Measurements from ENCODE around the gene GPX6. TPM values are rescaled to one million over a fixed set of nuclear protein-coding genes. Genes with fewer than 3 reads are reported as not detected.

Gene GPX6, protein sequence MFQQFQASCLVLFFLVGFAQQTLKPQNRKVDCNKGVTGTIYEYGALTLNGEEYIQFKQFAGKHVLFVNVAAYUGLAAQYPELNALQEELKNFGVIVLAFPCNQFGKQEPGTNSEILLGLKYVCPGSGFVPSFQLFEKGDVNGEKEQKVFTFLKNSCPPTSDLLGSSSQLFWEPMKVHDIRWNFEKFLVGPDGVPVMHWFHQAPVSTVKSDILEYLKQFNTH
- total RNA-seq: not detected in 2 replicates

DNA sequence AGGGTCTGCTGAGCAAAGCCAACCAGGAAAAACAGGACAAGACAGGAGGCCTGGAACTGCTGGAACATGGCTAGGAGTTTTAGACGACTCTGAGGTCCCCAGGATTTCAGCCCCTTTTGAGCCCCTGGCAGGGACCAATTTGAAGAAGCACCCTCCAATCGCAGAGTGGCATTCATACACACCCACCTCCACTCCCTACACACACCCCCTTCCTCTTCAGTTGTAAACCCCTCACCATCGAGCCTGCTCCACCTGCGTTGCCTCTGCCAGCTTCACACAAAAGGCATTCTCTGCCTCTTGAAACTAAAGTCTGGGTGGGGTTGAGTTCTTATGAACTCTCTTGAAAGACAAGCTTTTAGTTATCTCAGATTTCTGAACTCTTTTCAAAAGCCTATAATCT is at the start of gene GPX6:
TSS of gene GPX6 (minus strand) at position 118 of the 400 bp plus-strand sequence. CDS start at position 68, 50 bp downstream.
- DNase-seq (ENCODE audit: low read depth): no peak
- Histone ChIP-seq H3K27me3 (ENCODE audit: control insufficient read depth, insufficient read depth, low read length) (peaks cover 12% of the 10 kb centered on the region), H3K4me3 (ENCODE audit: low read depth, low read length) (no peak within 1 kb of the TSS), H3K36me3 (ENCODE audit: control insufficient read depth, insufficient read depth, low read length) (no peaks in the 10 kb centered on the region)
- TF ChIP-seq, protein P1, sequence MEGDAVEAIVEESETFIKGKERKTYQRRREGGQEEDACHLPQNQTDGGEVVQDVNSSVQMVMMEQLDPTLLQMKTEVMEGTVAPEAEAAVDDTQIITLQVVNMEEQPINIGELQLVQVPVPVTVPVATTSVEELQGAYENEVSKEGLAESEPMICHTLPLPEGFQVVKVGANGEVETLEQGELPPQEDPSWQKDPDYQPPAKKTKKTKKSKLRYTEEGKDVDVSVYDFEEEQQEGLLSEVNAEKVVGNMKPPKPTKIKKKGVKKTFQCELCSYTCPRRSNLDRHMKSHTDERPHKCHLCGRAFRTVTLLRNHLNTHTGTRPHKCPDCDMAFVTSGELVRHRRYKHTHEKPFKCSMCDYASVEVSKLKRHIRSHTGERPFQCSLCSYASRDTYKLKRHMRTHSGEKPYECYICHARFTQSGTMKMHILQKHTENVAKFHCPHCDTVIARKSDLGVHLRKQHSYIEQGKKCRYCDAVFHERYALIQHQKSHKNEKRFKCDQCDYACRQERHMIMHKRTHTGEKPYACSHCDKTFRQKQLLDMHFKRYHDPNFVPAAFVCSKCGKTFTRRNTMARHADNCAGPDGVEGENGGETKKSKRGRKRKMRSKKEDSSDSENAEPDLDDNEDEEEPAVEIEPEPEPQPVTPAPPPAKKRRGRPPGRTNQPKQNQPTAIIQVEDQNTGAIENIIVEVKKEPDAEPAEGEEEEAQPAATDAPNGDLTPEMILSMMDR (IDR thresholded peaks at IDR 0.05; ENCODE audit: insufficient read depth, low read length, poor library complexity, severe bottlenecking): no peak

DNA sequence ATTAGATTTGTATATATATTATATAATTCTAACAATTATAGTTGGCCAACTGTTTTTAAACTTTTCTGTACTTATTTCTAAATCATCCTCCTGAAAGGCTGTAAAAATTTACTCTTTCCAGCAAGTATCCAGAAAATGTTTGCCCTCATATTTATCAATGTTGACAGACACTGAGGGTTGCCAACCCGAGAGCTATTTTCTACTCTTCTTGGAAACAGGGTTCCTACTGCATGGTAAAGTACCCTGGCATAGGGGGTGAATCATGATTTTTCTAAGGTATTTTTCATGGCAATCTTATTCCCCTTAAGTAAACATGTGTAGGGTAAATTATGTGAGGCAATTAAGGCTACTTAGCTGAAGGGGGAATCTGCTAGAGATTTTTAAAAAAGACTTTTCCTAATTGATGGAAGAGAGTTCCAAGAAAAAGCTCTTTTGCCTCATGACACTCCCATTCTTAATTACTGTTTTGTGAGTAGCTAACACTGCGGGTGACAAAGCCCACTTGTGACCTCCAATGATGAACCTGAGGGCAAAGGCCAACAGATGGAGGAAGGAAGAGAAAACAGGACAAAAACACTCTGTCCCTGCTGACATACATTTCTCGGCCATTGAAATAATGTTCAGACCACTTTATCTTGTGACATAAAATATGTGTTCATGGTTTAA is 48.0 kb upstream of the GPX6 start:
- H3K27me3 ChIP-seq (ENCODE audit: control insufficient read depth, insufficient read depth, low read length): no peaks in the 10 kb centered on the region
- TF ChIP-seq, protein P1 (IDR thresholded peaks at IDR 0.05; ENCODE audit: insufficient read depth, low read length, poor library complexity, severe bottlenecking): no peak
- no peaks in the 10 kb centered on the region for H3K36me3 ChIP-seq (ENCODE audit: control insufficient read depth, insufficient read depth, low read length)
- DNase-seq (ENCODE audit: low read depth): no peak
- H3K4me3 ChIP-seq (ENCODE audit: low read depth, low read length): no peak overlapping the region

DNA sequence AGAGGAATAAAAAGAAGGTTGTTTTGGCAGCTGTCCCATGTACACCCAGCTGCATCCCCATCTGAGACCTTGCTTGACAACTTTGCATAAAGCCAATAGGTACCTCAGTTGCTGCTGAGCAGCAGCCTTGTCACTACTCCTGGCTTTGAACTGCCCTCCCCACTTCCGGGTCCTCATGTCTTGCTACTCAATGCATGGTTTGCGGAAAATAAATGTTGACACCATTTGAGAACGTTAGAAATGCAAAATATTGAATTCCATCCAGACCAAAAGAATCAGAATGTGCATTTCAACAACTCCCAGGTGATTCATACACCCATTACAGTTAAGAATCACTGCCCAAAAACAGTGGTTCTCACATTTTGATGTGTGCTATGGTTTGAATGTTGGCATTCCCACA is 43.0 kb upstream of the GPX6 start:
- DNase-seq (ENCODE audit: low read depth): no peak
- TF ChIP-seq, protein P1 (IDR thresholded peaks at IDR 0.05; ENCODE audit: insufficient read depth, low read length, poor library complexity, severe bottlenecking): no peak
- no peaks in the 10 kb centered on the region for H3K27me3 ChIP-seq (ENCODE audit: control insufficient read depth, insufficient read depth, low read length)

DNA sequence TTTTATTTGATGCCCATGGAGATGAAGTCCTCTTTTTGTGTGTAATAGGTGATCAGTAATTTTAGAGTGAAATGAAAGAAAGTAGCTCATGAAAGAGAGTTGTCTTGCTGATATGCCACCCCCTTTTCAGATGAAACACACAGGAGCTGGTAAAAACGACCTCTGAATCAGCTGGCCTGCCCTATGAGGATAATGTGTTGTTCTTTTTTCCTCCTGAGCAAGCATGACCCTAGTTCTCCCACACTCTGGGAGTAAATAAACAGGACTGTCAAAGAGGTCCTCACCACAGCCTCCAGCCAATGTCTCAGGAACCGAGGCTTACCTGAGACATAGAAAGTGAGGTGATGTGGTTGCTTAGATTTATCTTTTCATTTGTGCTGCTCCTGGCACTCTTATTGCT is 39.5 kb upstream of the GPX6 start:
- Histone ChIP-seq H3K27me3 (ENCODE audit: control insufficient read depth, insufficient read depth, low read length) (peaks cover 2% of the 10 kb centered on the region), H3K4me3 (ENCODE audit: low read depth, low read length) (no peak overlapping the region)

More for the DNA sequence above, 43.0 kb upstream of the GPX6 start:
- Histone ChIP-seq H3K36me3 (ENCODE audit: control insufficient read depth, insufficient read depth, low read length) (no peaks in the 10 kb centered on the region), H3K4me3 (ENCODE audit: low read depth, low read length) (no peak overlapping the region)

DNA sequence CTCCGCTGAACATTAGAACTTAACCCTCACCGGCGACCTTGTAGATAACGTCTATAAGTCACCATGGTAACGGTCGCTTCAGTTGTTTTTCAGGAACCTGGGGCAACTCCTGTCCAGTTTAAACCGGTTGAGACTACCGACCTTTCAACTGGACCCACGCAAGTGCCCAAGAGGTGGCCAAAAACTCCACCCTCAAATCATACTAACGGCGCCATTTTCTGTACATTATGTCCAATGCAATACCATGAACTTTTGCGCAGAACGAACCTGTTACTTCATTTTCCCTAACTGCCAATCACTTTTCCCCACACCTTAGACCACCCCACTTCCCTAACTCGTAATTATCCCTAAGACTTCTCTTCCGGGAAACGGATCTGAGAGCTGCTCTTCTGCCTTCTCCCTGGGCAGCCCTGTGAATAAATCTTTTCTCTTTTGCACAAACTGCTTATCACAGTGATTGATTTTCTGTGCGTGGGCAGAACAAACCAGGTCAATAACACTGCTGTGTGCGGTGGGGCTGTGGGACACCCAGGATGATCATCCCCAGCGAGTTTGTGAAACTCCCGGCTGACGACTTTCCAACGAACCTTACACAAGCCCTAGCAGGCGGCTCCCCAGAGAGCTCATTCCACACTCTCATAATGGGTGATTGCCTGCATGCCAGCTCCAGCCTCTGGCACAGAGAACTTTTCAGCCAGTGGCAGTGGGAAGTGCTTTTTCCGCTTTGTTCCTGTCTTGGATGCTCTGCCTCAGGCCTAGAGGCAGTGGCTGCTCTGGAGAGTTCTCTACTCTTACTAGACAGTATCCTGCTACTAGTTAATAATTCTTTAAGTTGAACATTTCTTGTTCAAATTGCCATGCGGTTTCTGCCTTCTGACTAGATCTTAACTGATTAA is 38.6 kb upstream of the GPX6 start:
- TF ChIP-seq, protein P1 (IDR thresholded peaks at IDR 0.05; ENCODE audit: insufficient read depth, low read length, poor library complexity, severe bottlenecking): no peak
- Histone ChIP-seq H3K36me3 (ENCODE audit: control insufficient read depth, insufficient read depth, low read length) (no peaks in the 10 kb centered on the region), H3K27me3 (ENCODE audit: control insufficient read depth, insufficient read depth, low read length) (peaks cover 2% of the 10 kb centered on the region), H3K4me3 (ENCODE audit: low read depth, low read length) (no peak overlapping the region)
- DNase-seq (ENCODE audit: low read depth): no peak

More for the DNA sequence above, 39.5 kb upstream of the GPX6 start:
- DNase-seq (ENCODE audit: low read depth): no peak
- TF ChIP-seq, protein P1 (IDR thresholded peaks at IDR 0.05; ENCODE audit: insufficient read depth, low read length, poor library complexity, severe bottlenecking): no peak
- no peaks in the 10 kb centered on the region for H3K36me3 ChIP-seq (ENCODE audit: control insufficient read depth, insufficient read depth, low read length)
